Measurements from ENCODE around the gene LUZP2.

DNA sequence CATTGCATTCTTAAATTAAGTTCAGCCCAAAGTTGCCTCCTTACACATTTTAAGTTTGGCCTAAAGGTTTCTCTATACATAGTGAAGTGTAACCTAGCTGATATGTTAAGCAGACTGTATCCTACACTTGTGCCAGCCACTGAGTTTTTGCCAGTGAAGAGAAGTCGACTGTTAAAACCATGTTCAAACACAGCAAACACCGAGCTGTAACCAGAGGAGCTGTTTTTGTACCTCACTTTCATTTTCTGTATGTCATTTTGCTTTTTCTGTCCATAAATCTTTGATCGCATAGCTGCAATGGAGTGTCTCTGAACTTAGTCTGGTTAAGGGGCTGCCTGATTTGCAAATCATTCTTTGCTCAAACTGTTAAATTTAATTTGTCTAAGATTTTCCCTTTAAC, 403.7 kb downstream of the LUZP2 start:
- TF ChIP-seq, protein P1, sequence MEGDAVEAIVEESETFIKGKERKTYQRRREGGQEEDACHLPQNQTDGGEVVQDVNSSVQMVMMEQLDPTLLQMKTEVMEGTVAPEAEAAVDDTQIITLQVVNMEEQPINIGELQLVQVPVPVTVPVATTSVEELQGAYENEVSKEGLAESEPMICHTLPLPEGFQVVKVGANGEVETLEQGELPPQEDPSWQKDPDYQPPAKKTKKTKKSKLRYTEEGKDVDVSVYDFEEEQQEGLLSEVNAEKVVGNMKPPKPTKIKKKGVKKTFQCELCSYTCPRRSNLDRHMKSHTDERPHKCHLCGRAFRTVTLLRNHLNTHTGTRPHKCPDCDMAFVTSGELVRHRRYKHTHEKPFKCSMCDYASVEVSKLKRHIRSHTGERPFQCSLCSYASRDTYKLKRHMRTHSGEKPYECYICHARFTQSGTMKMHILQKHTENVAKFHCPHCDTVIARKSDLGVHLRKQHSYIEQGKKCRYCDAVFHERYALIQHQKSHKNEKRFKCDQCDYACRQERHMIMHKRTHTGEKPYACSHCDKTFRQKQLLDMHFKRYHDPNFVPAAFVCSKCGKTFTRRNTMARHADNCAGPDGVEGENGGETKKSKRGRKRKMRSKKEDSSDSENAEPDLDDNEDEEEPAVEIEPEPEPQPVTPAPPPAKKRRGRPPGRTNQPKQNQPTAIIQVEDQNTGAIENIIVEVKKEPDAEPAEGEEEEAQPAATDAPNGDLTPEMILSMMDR (IDR thresholded peaks at IDR 0.05; ENCODE audit: low read length) = no peak
- TF ChIP-seq EZH2phosphoT487 (IDR thresholded peaks at IDR 0.05; ENCODE audit: low read length) = no peak
